Cardiac fibroblast (primary cell): ENCODE results near the gene VHLL.
"Not testable (repeated sequence)": the region's sequence is repeated elsewhere in the genome, so short reads cannot be mapped to it uniquely, and the experiment has no call there.

Source experiments
- DNase-seq, 2 donors: peaks; one replicate each; pipeline versions ENCODE4 v3.0.0 to v3.0.0-alpha.2; 2010; ENCODE audit warnings: low read depth in 2 of 2
- H3K4me3 ChIP-seq, 2 donors: replicated peaks in 1 of 2; 1 replicate in 1 of 2; 2 replicates in 1 of 2; pipeline ENCODE4 v1.5.1; 2011; ENCODE audit warnings: low read depth in 2 of 2, low read length in 2 of 2, mild to moderate bottlenecking in 2 of 2, moderate library complexity in 1 of 2
- CTCF ChIP-seq: IDR thresholded peaks from one replicate; pipeline ENCODE4 v1.5.1; 2011; ENCODE audit warnings: low read depth, mild to moderate bottlenecking, low read length, inconsistent platforms

The VHLL gene

GRCh38 chr1:156337888-156338179 is 38.7 kb upstream of the VHLL start:
- DNase-seq = no peak
- TF ChIP-seq CTCF = peak; percentile 9
- H3K4me3 ChIP-seq = peak overlapping the region; percentile 89 to 92

- H3K4me3 ChIP-seq = peak overlapping the region; percentile 89 to 92
- TF ChIP-seq CTCF = no peak
- DNase-seq = peak; percentile 5 to 12
Measured at GRCh38 chr1:156337052-156337887, 38.2 kb upstream of the VHLL start.

- H3K4me3 ChIP-seq = peak overlapping the region in 1 of 2 donors; percentile 92
- no peak for DNase-seq
- no peak for TF ChIP-seq CTCF
Measured at GRCh38 chr1:156336242-156336641, 37.1 kb upstream of the VHLL start.

GRCh38 chr1:156323179-156323578 is 24.1 kb upstream of the VHLL start:
- DNase-seq = peak in 1 of 2 donors; percentile 59

GRCh38 chr1:156320560-156320959 is 21.5 kb upstream of the VHLL start:
- no peak overlapping the region for H3K4me3 ChIP-seq
- DNase-seq = no peak
- no peak for TF ChIP-seq CTCF

More at GRCh38 chr1:156323179-156323578, 24.1 kb upstream of the VHLL start:
- not testable (repeated sequence) for H3K4me3 ChIP-seq

- peak; percentile 46 for TF ChIP-seq CTCF
- DNase-seq = peak; percentile 50 to 62
Measured at GRCh38 chr1:156319664-156320063, 20.6 kb upstream of the VHLL start.

GRCh38 chr1:156316909-156317308 is 17.8 kb upstream of the VHLL start:
- H3K4me3 ChIP-seq = no peak overlapping the region
- no peak for TF ChIP-seq CTCF
- no peak for DNase-seq

More at GRCh38 chr1:156319664-156320063, 20.6 kb upstream of the VHLL start:
- no peak overlapping the region for H3K4me3 ChIP-seq
